PFSK-1 (cell line): ENCODE data around the gene ZNF655.

Source experiments
- FOXP2 ChIP-seq: optimal IDR thresholded peaks from 2 replicates; pipeline ENCODE3; 2011; ENCODE audit warnings: borderline replicate concordance, control low read depth, inconsistent platforms; ENCODE audit not compliant: insufficient read depth; ENCODE audit errors: extremely low read length, extremely low read depth
- POLR2AphosphoS5 ChIP-seq: IDR thresholded peaks from 2 replicates; pipeline ENCODE4 v1.6.1; 2012; ENCODE audit warnings: low read depth, mild to moderate bottlenecking, control low read depth, low read length, moderate library complexity
- REST ChIP-seq, 2 experiments: IDR thresholded peaks; 2 replicates each; pipeline versions ENCODE4 v1.6.1 to v1.8.0; 2011 to 2012; ENCODE audit warnings: low read depth in 2 of 2, low read length in 2 of 2, control low read depth in 1 of 2, inconsistent platforms in 1 of 2, mild to moderate bottlenecking in 1 of 2, moderate library complexity in 1 of 2; ENCODE audit not compliant: insufficient read depth in 1 of 2
- SIN3A ChIP-seq: IDR thresholded peaks from 2 replicates; pipeline ENCODE4 v1.6.1; 2012; ENCODE audit warnings: mild to moderate bottlenecking, low read length, moderate library complexity, borderline replicate concordance; ENCODE audit not compliant: insufficient read depth
- TAF1 ChIP-seq: IDR thresholded peaks from 2 replicates; pipeline ENCODE4 v1.6.1; 2012; ENCODE audit warnings: low read length, control low read depth, borderline replicate concordance; ENCODE audit not compliant: insufficient read depth

ZNF655 gene

GRCh38 chr7:99543081-99543671, 15.3 kb upstream of the ZNF655 start:
- no peak for TF ChIP-seq REST (IDR thresholded peaks at IDR 0.05; ENCODE audit: insufficient read depth in 1 of 2, low read depth in 2 of 2, low read length in 2 of 2)
- TF ChIP-seq TAF1, result no peak
- TF ChIP-seq SIN3A, result no peak
- TF ChIP-seq POLR2AphosphoS5, result no peak
- no peak for TF ChIP-seq FOXP2

GRCh38 chr7:99543916-99544315, 14.5 kb upstream of the ZNF655 start:
- TF ChIP-seq SIN3A (no peak), POLR2AphosphoS5 (no peak), TAF1 (no peak), REST (IDR thresholded peaks at IDR 0.05; ENCODE audit: insufficient read depth in 1 of 2, low read depth in 2 of 2, low read length in 2 of 2) (no peak)

GRCh38 chr7:99551334-99551733, 7.1 kb upstream of the ZNF655 start:
- TF ChIP-seq REST (IDR thresholded peaks at IDR 0.05; ENCODE audit: insufficient read depth in 1 of 2, low read depth in 2 of 2, low read length in 2 of 2), result no peak
- no peak for TF ChIP-seq FOXP2
- no peak for TF ChIP-seq TAF1
- no peak for TF ChIP-seq SIN3A
- no peak for TF ChIP-seq POLR2AphosphoS5

- TF ChIP-seq FOXP2 (peak; percentile 13), POLR2AphosphoS5 (peak; percentile 96), TAF1 (peak; percentile 79; the same call in 1 of the 2 replicates), SIN3A (no peak; the same call in 1 of the 2 replicates)
These were observed 6.5 kb upstream of the ZNF655 start, which contains the start of gene FAM200A for GRCh38 chr7:99551767-99552463. Gene FAM200A (minus strand): TSS chr7:99552114. CDS start chr7:99548407, 3,707 bp downstream.

GRCh38 chr7:99553039-99553438, 5.4 kb upstream of the ZNF655 start:
- no peak for TF ChIP-seq FOXP2

- no peak for TF ChIP-seq TAF1
- no peak for TF ChIP-seq SIN3A
- no peak for TF ChIP-seq FOXP2
- no peak for TF ChIP-seq REST (IDR thresholded peaks at IDR 0.05; ENCODE audit: insufficient read depth in 1 of 2, low read depth in 2 of 2, low read length in 2 of 2)
- TF ChIP-seq POLR2AphosphoS5, result no peak
These were observed 3.5 kb upstream of the ZNF655 start for GRCh38 chr7:99554939-99555338.
